Measurements from ENCODE around the gene CARS1. TPM values are rescaled to one million over a fixed set of nuclear protein-coding genes. Genes with fewer than 3 reads are reported as not detected.

Gene CARS1
- total RNA-seq, 4 donors from 2014 or later: 31.5 to 46.5 (median 34.7) TPM

- DNase-seq (no peak), ATAC-seq (no peak)
- TF ChIP-seq CTCF (IDR thresholded peaks at IDR 0.05 in 4 of 5, conservative IDR thresholded peaks at IDR 0.05 in 1 of 5) (no peak), POLR2A (IDR thresholded peaks at IDR 0.05) (no peak)
- no peaks in the 10 kb centered on the region for H3K9me3 ChIP-seq
- in situ Hi-C loops (cut with MboI; ENCODE audit: low sequenced_read_pairs in 4 of 4): no loop called here
- H3K4me1 ChIP-seq: no peaks in the 10 kb centered on the region
- no peak overlapping the region for H3K4me3 ChIP-seq
- H3K27ac ChIP-seq: no peak overlapping the region
- intact Hi-C loops (cut with DNase I; ENCODE audit: low total_unique reads): no loop called here
- no peaks in the 10 kb centered on the region for H3K27me3 ChIP-seq
- H3K36me3 ChIP-seq: peaks cover 0 to 86% of the 10 kb centered on the region in 2 donors
Measured at GRCh38 chr11:3014057-3014938, 42.9 kb downstream of the CARS1 start.

- Histone ChIP-seq H3K27me3 (no peaks in the 10 kb centered on the region), H3K4me1 (no peaks in the 10 kb centered on the region), H3K36me3 (peaks cover 0 to 82% of the 10 kb centered on the region in 2 donors), H3K27ac (no peak overlapping the region), H3K9me3 (no peaks in the 10 kb centered on the region), H3K4me3 (no peak overlapping the region)
- no peak for ATAC-seq
- in situ Hi-C loops (cut with MboI; ENCODE audit: low sequenced_read_pairs in 4 of 4) (no loop called here), intact Hi-C loops (cut with DNase I; ENCODE audit: low total_unique reads) (no loop called here)
- DNase-seq: no peak
- TF ChIP-seq CTCF (IDR thresholded peaks at IDR 0.05 in 4 of 5, conservative IDR thresholded peaks at IDR 0.05 in 1 of 5) (no peak), POLR2A (IDR thresholded peaks at IDR 0.05) (no peak)
Measured at GRCh38 chr11:3011891-3012885, 45.0 kb downstream of the CARS1 start.

- H3K36me3 ChIP-seq: peaks cover 0 to 81% of the 10 kb centered on the region in 2 donors
- intact Hi-C loops (cut with DNase I; ENCODE audit: low total_unique reads) (no loop called here), in situ Hi-C loops (cut with MboI; ENCODE audit: low sequenced_read_pairs in 4 of 4) (no loop called here)
- TF ChIP-seq POLR2A (IDR thresholded peaks at IDR 0.05) (no peak), CTCF (IDR thresholded peaks at IDR 0.05 in 4 of 5, conservative IDR thresholded peaks at IDR 0.05 in 1 of 5) (no peak)
- no peak for ATAC-seq
- no peaks in the 10 kb centered on the region for H3K27me3 ChIP-seq
- H3K27ac ChIP-seq: no peak overlapping the region
- H3K9me3 ChIP-seq: no peaks in the 10 kb centered on the region
- H3K4me1 ChIP-seq: no peaks in the 10 kb centered on the region
- DNase-seq: no peak
- H3K4me3 ChIP-seq: no peak overlapping the region
Measured at GRCh38 chr11:3010521-3011275, 46.5 kb downstream of the CARS1 start.

- Histone ChIP-seq H3K4me1 (no peaks in the 10 kb centered on the region), H3K27me3 (no peaks in the 10 kb centered on the region), H3K9me3 (no peaks in the 10 kb centered on the region), H3K36me3 (peaks cover 0 to 78% of the 10 kb centered on the region in 2 donors), H3K4me3 (no peak overlapping the region), H3K27ac (no peak overlapping the region)
- in situ Hi-C loops (cut with MboI; ENCODE audit: low sequenced_read_pairs in 4 of 4) (no loop called here), intact Hi-C loops (cut with DNase I; ENCODE audit: low total_unique reads) (no loop called here)
- DNase-seq: no peak
- TF ChIP-seq POLR2A (IDR thresholded peaks at IDR 0.05) (no peak), CTCF (IDR thresholded peaks at IDR 0.05 in 4 of 5, conservative IDR thresholded peaks at IDR 0.05 in 1 of 5) (no peak)
- no peak for ATAC-seq
Measured at GRCh38 chr11:3010004-3010403, 47.2 kb downstream of the CARS1 start.

Data from gastrocnemius medialis (tissue), 4 donors.